ENCODE measurements around the gene STX2. TPM values are rescaled to one million over a fixed set of nuclear protein-coding genes. Genes with fewer than 3 reads are reported as not detected.

Gene STX2
- total and polyA plus RNA-seq, 8 donors = 18.1 to 36.9 (median 30.8) TPM

DNA sequence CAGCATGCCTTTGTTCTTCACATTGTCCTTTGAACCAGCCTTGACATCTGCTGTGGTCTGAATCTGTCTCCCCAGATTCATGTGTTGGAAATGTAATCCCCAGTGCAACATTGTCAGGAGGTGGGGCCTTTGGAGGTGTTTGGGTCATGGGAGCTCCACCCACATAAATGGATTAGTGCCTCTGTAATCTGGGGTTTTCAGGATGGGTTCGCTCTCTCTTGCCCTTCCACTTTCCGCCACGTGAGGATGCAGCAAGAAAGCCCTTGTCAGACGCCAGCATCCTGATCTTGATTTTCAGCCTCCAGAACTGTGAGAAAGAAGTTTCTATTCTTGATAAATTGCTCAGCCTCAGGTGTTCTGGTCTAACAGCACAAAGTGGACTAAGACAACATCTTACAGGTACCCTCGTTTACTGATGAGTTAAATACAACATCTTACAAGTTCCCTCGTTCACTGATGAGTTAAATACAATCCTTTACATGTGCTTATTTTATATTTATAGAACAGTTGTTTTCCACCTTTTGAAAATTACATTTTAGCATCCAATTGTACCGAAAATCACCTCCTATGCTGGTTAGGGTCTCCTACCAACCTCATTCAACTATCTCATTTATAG lies 68.5 kb downstream of the STX2 start:
- TF ChIP-seq CTCF (IDR thresholded peaks at IDR 0.05) = no peak
- Histone ChIP-seq H3K4me1 (no peaks in the 10 kb centered on the region), H3K27ac (no peak overlapping the region), H3K36me3 (no peaks in the 10 kb centered on the region), H3K4me3 (no peak overlapping the region), H3K9me3 (no peaks in the 10 kb centered on the region), H3K27me3 (peaks cover 0 to 18% of the 10 kb centered on the region in 2 donors)
- no peak for DNase-seq
- intact Hi-C loops (cut with DNase I) = no loop called here
- ATAC-seq = no peak

- no peak overlapping the region for H3K4me3 ChIP-seq
- no peak for TF ChIP-seq CTCF (IDR thresholded peaks at IDR 0.05)
- H3K27ac ChIP-seq = no peak overlapping the region
- intact Hi-C loops (cut with DNase I) = no loop called here
- H3K27me3 ChIP-seq = peaks cover 0 to 9% of the 10 kb centered on the region in 2 donors
- H3K36me3 ChIP-seq = no peaks in the 10 kb centered on the region
- DNase-seq (no peak), ATAC-seq (no peak)
- peaks cover 0 to 4% of the 10 kb centered on the region in 2 donors for H3K9me3 ChIP-seq
- no peaks in the 10 kb centered on the region for H3K4me1 ChIP-seq
These were observed 70.9 kb downstream of the STX2 start for GRCh38 chr12:130768120-130768519.

DNA sequence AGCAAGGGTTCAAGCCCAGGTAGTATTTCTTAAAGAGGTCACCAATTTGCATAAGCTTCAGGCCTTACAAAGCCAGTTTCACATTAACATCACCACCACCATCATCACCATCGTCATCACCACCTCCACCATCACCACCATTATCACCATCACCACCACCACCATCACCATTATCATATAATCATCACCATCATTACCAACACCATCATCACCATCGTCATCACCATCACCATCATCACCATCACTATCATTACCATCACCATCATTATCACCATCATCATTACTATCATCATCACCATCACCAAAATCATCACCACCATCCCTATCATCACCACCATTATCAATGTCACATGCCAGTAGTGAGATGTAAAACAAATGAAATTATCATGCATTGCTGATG lies 72.6 kb downstream of the STX2 start:
- no peak for TF ChIP-seq CTCF (IDR thresholded peaks at IDR 0.05)
- no peaks in the 10 kb centered on the region for H3K36me3 ChIP-seq
- H3K4me3 ChIP-seq = no peak overlapping the region
- intact Hi-C loops (cut with DNase I) = no loop called here
- ATAC-seq (no peak), DNase-seq (no peak)
- H3K27me3 ChIP-seq = peaks cover 0 to 19% of the 10 kb centered on the region in 2 donors
- H3K9me3 ChIP-seq = peaks cover 0 to 4% of the 10 kb centered on the region in 2 donors
- no peak overlapping the region for H3K27ac ChIP-seq
- H3K4me1 ChIP-seq = no peaks in the 10 kb centered on the region

- Histone ChIP-seq H3K4me1 (no peaks in the 10 kb centered on the region), H3K9me3 (peaks cover 0 to 4% of the 10 kb centered on the region in 2 donors), H3K4me3 (no peak overlapping the region), H3K27ac (no peak overlapping the region), H3K36me3 (no peaks in the 10 kb centered on the region), H3K27me3 (peaks cover 0 to 31% of the 10 kb centered on the region in 2 donors)
- intact Hi-C loops (cut with DNase I) = no loop called here
- no peak for TF ChIP-seq CTCF (IDR thresholded peaks at IDR 0.05)
- DNase-seq (no peak), ATAC-seq (no peak)
These were observed 73.8 kb downstream of the STX2 start for GRCh38 chr12:130765186-130765659.

GRCh38 chr12:130764475-130765185 lies 74.4 kb downstream of the STX2 start:
- Histone ChIP-seq H3K4me1 (no peaks in the 10 kb centered on the region), H3K9me3 (peaks cover 0 to 4% of the 10 kb centered on the region in 2 donors), H3K36me3 (no peaks in the 10 kb centered on the region), H3K27me3 (peaks cover 0 to 33% of the 10 kb centered on the region in 2 donors), H3K27ac (no peak overlapping the region), H3K4me3 (no peak overlapping the region)
- DNase-seq (no peak), ATAC-seq (no peak)
- intact Hi-C loops (cut with DNase I) = no loop called here
- no peak for TF ChIP-seq CTCF (IDR thresholded peaks at IDR 0.05)
